ENCODE data around the gene PRKG1. TPM values are rescaled to one million over a fixed set of nuclear protein-coding genes. Genes with fewer than 3 reads are reported as not detected.
"Not testable (repeated sequence)": the region's sequence is repeated elsewhere in the genome, so short reads cannot be mapped to it uniquely, and the experiment has no call there.

The PRKG1 gene
- total and polyA plus RNA-seq, 2 experiments from 2014 or later, result 18.2 to 21.1 TPM

DNA sequence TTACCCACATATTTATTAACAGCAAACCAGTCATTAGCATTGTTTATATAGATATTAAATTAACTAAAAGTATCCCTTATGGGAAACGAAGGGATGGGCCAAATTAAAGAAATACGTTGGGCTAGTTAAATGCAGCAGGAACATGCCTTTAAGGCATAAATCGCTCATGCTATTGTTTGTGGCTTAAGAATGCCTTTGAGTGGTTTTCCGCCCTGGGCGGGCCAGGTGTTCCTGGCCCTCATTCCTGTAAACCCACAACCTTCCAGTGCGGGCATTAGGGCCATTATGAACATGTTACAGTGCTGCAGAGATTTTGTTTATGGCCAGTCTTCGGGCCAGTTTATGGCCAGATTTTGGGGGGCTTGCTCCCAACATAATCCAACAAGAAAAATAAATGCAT is 1173.6 kb downstream of the PRKG1 start:
- not testable (repeated sequence) for H3K4me1 ChIP-seq (ENCODE audit: insufficient read depth); H3K36me3 ChIP-seq (ENCODE audit: insufficient read depth); H3K27me3 ChIP-seq (ENCODE audit: insufficient read depth); H3K79me2 ChIP-seq (replicated peaks; ENCODE audit: insufficient read depth); H3K36me3 Mint-ChIP-seq (ENCODE audit: low read depth); H3K9me2 ChIP-seq (ENCODE audit: insufficient read depth); H3K27ac ChIP-seq (ENCODE audit: low read depth); H3K27me3 Mint-ChIP-seq (ENCODE audit: insufficient read depth, low read depth, poor library complexity); ATAC-seq; H3K4me1 Mint-ChIP-seq; H4K20me1 ChIP-seq (replicated peaks; ENCODE audit: insufficient read depth); H3K9me3 Mint-ChIP-seq; H3K4me3 ChIP-seq; DNase-seq (ENCODE audit: low spot score); H3K4me2 ChIP-seq; H2AFZ ChIP-seq; H3K27ac Mint-ChIP-seq; H3F3A ChIP-seq (replicated peaks; ENCODE audit: low read depth); H3K4me3 Mint-ChIP-seq

DNA sequence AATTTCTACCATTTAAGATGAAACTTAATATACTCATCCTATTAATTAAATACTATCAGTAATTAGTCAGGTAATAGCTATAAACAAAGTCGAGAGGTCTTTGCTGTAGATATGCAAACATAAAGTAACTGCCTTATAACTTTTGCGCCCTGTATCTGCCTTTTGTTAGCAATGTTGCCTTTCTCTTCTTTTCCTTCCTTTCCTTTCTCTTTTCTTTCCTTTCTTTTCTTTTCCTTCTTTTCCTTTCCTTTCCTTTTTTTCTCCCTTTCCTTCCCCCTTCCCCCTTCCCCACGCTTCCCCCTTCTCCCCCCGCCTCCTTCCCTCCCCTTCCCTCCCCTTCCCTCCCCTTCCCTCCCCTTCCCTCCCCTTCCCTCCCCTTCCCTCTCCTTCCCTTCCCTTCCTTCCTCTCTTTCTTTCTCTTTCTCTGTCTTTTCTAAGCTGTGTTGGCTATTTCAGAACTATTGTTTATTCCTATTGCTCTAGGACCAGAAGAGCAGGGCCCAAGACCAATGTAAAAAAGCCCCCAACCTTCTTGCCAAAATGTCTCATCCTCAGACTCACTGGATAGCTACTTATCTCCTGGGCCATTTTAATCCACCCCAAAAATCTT is 1174.5 kb downstream of the PRKG1 start:
- no peak overlapping the region for H3K4me3 Mint-ChIP-seq
- no peaks in the 10 kb centered on the region for H3F3A ChIP-seq (replicated peaks; ENCODE audit: low read depth)
- H4K20me1 ChIP-seq (replicated peaks; ENCODE audit: insufficient read depth), result no peaks in the 10 kb centered on the region
- H3K27me3 ChIP-seq (ENCODE audit: insufficient read depth), result no peaks in the 10 kb centered on the region
- no peaks in the 10 kb centered on the region for H3K36me3 Mint-ChIP-seq (ENCODE audit: low read depth)
- no peak overlapping the region for H3K4me2 ChIP-seq
- DNase-seq (ENCODE audit: low spot score) (no peak), ATAC-seq (no peak)
- H2AFZ ChIP-seq, result no peak overlapping the region
- no peak overlapping the region for H3K27ac Mint-ChIP-seq
- peaks cover 5% of the 10 kb centered on the region for H3K27me3 Mint-ChIP-seq (ENCODE audit: insufficient read depth, low read depth, poor library complexity)
- no peaks in the 10 kb centered on the region for H3K4me1 ChIP-seq (ENCODE audit: insufficient read depth)
- H3K79me2 ChIP-seq (replicated peaks; ENCODE audit: insufficient read depth), result no peaks in the 10 kb centered on the region
- no peaks in the 10 kb centered on the region for H3K36me3 ChIP-seq (ENCODE audit: insufficient read depth)
- H3K9me3 Mint-ChIP-seq, result no peaks in the 10 kb centered on the region; the same call in 2 of the 3 replicates
- no peaks in the 10 kb centered on the region for H3K9me2 ChIP-seq (ENCODE audit: insufficient read depth)
- no peaks in the 10 kb centered on the region; the same call in 2 of the 3 replicates for H3K4me1 Mint-ChIP-seq
- H3K27ac ChIP-seq (ENCODE audit: low read depth), result no peak overlapping the region
- no peak overlapping the region for H3K4me3 ChIP-seq
- TF ChIP-seq, protein P1, sequence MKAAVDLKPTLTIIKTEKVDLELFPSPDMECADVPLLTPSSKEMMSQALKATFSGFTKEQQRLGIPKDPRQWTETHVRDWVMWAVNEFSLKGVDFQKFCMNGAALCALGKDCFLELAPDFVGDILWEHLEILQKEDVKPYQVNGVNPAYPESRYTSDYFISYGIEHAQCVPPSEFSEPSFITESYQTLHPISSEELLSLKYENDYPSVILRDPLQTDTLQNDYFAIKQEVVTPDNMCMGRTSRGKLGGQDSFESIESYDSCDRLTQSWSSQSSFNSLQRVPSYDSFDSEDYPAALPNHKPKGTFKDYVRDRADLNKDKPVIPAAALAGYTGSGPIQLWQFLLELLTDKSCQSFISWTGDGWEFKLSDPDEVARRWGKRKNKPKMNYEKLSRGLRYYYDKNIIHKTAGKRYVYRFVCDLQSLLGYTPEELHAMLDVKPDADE (IDR thresholded peaks at IDR 0.05), result no peak
- TF ChIP-seq ZNF114 (CRISPR knock-in tag; IDR thresholded peaks at IDR 0.05), result no peak
- TF ChIP-seq, protein P2, sequence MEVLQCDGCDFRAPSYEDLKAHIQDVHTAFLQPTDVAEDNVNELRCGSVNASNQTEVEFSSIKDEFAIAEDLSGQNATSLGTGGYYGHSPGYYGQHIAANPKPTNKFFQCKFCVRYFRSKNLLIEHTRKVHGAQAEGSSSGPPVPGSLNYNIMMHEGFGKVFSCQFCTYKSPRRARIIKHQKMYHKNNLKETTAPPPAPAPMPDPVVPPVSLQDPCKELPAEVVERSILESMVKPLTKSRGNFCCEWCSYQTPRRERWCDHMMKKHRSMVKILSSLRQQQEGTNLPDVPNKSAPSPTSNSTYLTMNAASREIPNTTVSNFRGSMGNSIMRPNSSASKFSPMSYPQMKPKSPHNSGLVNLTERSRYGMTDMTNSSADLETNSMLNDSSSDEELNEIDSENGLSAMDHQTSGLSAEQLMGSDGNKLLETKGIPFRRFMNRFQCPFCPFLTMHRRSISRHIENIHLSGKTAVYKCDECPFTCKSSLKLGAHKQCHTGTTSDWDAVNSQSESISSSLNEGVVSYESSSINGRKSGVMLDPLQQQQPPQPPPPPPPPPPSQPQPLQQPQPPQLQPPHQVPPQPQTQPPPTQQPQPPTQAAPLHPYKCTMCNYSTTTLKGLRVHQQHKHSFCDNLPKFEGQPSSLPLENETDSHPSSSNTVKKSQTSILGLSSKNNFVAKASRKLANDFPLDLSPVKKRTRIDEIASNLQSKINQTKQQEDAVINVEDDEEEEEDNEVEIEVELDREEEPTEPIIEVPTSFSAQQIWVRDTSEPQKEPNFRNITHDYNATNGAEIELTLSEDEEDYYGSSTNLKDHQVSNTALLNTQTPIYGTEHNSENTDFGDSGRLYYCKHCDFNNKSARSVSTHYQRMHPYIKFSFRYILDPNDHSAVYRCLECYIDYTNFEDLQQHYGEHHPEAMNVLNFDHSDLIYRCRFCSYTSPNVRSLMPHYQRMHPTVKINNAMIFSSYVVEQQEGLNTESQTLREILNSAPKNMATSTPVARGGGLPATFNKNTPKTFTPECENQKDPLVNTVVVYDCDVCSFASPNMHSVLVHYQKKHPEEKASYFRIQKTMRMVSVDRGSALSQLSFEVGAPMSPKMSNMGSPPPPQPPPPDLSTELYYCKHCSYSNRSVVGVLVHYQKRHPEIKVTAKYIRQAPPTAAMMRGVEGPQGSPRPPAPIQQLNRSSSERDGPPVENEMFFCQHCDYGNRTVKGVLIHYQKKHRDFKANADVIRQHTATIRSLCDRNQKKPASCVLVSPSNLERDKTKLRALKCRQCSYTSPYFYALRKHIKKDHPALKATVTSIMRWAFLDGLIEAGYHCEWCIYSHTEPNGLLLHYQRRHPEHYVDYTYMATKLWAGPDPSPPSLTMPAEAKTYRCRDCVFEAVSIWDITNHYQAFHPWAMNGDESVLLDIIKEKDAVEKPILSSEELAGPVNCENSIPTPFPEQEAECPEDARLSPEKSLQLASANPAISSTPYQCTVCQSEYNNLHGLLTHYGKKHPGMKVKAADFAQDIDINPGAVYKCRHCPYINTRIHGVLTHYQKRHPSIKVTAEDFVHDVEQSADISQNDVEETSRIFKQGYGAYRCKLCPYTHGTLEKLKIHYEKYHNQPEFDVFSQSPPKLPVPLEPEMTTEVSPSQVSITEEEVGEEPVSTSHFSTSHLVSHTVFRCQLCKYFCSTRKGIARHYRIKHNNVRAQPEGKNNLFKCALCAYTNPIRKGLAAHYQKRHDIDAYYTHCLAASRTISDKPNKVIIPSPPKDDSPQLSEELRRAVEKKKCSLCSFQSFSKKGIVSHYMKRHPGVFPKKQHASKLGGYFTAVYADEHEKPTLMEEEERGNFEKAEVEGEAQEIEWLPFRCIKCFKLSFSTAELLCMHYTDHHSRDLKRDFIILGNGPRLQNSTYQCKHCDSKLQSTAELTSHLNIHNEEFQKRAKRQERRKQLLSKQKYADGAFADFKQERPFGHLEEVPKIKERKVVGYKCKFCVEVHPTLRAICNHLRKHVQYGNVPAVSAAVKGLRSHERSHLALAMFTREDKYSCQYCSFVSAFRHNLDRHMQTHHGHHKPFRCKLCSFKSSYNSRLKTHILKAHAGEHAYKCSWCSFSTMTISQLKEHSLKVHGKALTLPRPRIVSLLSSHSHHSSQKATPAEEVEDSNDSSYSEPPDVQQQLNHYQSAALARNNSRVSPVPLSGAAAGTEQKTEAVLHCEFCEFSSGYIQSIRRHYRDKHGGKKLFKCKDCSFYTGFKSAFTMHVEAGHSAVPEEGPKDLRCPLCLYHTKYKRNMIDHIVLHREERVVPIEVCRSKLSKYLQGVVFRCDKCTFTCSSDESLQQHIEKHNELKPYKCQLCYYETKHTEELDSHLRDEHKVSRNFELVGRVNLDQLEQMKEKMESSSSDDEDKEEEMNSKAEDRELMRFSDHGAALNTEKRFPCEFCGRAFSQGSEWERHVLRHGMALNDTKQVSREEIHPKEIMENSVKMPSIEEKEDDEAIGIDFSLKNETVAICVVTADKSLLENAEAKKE (CRISPR knock-in tag; IDR thresholded peaks at IDR 0.05), result no peak
- TF ChIP-seq ZNF331 (CRISPR knock-in tag; IDR thresholded peaks at IDR 0.05; ENCODE audit: low read depth), result no peak
- TF ChIP-seq STAT1 (IDR thresholded peaks at IDR 0.05; ENCODE audit: unreplicated experiment), result no peak
- TF ChIP-seq POLR2AphosphoS5 (IDR thresholded peaks at IDR 0.05; ENCODE audit: low read depth), result no peak
- no peak for TF ChIP-seq JUNB (IDR thresholded peaks at IDR 0.05; ENCODE audit: unreplicated experiment)
- TF ChIP-seq, protein P3, sequence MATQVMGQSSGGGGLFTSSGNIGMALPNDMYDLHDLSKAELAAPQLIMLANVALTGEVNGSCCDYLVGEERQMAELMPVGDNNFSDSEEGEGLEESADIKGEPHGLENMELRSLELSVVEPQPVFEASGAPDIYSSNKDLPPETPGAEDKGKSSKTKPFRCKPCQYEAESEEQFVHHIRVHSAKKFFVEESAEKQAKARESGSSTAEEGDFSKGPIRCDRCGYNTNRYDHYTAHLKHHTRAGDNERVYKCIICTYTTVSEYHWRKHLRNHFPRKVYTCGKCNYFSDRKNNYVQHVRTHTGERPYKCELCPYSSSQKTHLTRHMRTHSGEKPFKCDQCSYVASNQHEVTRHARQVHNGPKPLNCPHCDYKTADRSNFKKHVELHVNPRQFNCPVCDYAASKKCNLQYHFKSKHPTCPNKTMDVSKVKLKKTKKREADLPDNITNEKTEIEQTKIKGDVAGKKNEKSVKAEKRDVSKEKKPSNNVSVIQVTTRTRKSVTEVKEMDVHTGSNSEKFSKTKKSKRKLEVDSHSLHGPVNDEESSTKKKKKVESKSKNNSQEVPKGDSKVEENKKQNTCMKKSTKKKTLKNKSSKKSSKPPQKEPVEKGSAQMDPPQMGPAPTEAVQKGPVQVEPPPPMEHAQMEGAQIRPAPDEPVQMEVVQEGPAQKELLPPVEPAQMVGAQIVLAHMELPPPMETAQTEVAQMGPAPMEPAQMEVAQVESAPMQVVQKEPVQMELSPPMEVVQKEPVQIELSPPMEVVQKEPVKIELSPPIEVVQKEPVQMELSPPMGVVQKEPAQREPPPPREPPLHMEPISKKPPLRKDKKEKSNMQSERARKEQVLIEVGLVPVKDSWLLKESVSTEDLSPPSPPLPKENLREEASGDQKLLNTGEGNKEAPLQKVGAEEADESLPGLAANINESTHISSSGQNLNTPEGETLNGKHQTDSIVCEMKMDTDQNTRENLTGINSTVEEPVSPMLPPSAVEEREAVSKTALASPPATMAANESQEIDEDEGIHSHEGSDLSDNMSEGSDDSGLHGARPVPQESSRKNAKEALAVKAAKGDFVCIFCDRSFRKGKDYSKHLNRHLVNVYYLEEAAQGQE (IDR thresholded peaks at IDR 0.05; ENCODE audit: unreplicated experiment), result no peak
- no peak for TF ChIP-seq CREB1 (CRISPR knock-in tag; IDR thresholded peaks at IDR 0.05; ENCODE audit: low read depth)
- TF ChIP-seq EZH2 (IDR thresholded peaks at IDR 0.05; ENCODE audit: low read depth, unreplicated experiment), result no peak
- no peak for TF ChIP-seq EZH2phosphoT487 (IDR thresholded peaks at IDR 0.05; ENCODE audit: unreplicated experiment)
- no peak for TF ChIP-seq NANOG (IDR thresholded peaks at IDR 0.05; ENCODE audit: borderline replicate concordance)

Measured in GM23338 (cell line).